HG03565 (cell line): Measurements from ENCODE around the gene BORCS6.
"Not testable (repeated sequence)": the region's sequence is repeated elsewhere in the genome, so short reads cannot be mapped to it uniquely, and the experiment has no call there.

Experiments
- ATAC-seq: cut with Tn5 transposase; IDR thresholded peaks from one replicate; pipeline ENCODE4 v1.9.1; 2021; ENCODE audit warnings: mild to moderate bottlenecking, moderate library complexity; ENCODE audit not compliant: unreplicated experiment

BORCS6 gene

DNA sequence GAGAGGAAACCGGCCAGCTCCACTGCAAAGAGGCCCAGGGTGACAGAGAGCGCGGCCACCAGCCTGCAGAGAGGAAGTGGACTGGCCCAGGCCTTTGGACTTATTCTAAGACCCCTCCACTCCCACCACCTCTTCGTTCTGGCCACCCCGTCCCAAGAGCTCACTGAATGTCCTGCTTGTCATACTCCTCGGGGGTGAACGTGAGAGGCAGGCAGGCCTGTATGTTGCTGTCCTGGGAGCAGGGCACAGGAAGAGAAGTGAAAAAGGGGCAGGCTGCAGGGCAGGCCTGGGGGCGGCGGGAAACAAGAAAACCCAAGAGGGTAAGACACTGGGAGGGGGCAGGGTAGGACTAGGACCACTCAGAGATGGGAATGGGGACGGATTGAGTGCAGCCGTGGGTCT lies 14.2 kb downstream of the BORCS6 start:
- ATAC-seq = no peak

- ATAC-seq = no peak
Measured at GRCh38 chr17:8173871-8174322, 16.1 kb downstream of the BORCS6 start.

DNA sequence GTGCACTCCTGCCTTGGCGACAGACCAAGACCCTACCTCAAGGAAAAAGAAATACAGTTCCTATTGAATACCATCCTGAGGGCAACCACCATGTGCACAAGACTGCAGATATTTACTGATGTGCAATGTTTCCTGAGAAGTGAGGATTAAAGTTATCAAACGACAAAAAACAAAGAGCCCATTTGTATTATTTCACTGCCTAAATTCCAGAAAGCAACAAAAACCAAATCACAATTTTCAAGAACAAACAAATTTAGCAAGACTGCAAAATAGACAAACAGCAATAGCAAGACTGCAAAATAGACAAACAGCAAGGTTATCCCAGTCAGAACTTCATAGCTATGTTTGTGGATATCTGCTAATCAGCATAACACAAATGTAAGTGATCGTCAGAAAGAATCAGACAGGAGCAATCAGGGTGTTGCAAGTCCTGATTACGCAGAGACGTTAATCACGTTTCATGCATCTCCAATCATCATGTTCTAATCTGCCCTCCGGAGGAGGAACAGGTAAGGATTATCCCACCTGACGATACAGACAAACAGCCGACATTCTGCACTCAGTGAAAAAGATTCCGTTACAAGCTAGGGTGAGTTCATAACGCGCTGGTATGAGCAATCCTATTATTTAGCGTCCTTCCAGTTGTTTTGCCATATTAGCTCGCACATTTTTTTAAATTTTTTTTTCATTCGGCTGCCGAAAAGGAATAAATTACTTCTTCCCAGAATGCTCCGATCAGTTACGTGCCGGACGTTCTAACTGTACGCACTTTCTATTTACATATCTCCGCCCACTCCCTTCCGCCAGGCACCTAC lies 16.7 kb downstream of the BORCS6 start:
- ATAC-seq = peak; percentile 69

GRCh38 chr17:8170186-8170585 lies 19.8 kb downstream of the BORCS6 start:
- not testable (repeated sequence) for ATAC-seq

DNA sequence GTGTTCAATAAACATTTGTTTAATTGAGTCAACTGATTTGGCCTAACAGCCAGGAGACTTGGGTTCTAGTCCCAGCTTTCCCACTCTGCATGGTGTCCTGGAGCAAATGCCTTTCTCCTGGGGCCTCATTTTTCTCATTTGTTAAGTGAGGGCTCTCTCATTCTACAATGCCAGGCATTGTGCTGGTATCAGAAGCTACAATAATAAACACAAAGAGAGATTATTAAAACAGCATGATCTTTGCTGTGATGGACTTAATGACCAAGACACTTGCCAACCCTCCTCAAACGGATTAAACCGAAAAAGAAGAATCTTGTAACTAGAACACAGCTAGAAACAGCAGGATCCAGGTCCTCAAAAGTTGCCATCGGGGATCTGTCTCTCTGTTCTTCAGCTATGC lies 22.5 kb downstream of the BORCS6 start:
- ATAC-seq = no peak

GRCh38 chr17:8166731-8167130 lies 23.2 kb downstream of the BORCS6 start:
- ATAC-seq = no peak

- ATAC-seq = no peak
Measured at GRCh38 chr17:8164815-8165131, 25.2 kb downstream of the BORCS6 start.

DNA sequence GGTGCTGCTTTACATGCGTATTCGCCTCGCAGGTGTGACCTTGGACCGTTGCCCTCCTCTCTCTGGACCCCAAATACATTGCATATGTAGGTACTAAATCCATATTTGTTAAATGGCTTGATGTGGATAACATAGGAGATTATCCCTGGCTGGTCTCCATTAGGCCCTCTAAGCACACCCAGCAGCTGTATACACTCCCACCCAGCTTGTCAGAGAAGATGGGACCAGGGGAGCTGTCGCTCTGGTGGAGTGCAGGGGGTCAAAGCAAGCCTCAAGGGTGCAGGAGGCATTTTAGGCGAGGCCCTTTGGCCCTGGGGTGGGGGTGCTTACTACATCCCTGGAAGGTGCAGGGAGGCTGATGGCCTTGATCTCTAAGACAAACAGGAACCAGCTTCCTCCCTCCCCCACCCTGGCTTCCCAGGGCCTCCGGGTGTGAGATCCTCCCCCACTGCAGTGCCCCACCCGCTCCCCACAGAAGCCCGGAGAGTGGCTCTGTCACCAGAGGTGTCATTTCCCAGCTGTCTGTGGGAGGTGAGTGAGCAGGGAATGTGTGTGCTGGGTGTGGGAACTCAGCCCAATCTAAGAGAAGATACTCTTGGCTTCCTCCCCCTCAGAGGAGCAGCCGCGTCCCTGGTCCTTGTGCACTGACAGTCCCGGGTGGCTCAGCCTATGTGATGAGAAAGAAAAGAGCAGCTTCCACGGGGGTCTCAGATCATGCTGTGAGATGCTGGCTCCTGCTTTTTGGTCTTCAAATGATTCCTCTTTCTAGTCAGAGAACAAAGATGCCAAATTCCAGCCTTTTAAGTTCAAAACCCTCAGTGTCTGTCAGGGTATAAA lies 25.8 kb downstream of the BORCS6 start:
- ATAC-seq = no peak

- no peak for ATAC-seq
Measured at GRCh38 chr17:8162997-8163977, 26.7 kb downstream of the BORCS6 start.

DNA sequence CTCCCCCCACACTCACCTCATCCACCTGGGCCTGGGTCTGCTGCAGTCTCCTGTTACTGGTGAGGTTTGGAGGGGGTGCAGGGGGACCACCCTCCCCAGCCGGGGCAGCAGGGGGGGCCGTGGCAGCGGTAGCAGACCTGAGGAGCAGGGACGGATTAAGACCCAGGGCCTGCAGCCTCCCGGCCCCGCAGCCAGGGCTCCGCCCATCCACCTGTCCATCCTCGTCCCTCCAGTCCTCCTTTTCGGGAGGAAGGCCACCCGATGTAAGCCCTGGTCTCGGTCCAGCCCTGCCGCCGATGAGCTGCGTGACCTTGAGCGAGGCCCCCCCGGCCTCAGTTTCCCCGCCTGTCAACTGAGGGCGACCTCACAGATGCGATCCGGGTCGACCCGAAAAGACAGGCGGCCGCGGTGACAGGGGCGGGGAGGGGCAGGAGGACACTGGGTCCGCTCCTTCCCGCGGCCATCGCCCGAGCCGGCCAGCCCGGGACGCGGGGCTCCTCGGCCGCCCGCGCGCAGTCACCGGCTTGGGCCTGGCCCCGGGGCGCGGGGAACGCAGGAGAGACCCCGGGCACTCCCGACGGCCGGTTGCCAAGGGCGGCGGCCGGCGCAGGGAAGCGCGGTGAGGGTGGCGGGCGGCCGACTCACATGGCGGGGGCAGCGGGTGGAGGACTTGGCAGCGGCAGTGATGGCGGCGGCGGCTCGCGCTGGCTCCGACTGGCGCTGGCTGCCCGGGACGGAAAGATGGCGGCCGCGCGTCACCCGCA lies 27.6 kb downstream of the BORCS6 start, which contains the start of gene VAMP2:
Gene VAMP2, minus strand, starts transcription at position 716 of the 764 bp plus-strand sequence. Its CDS starts 69 bp downstream, at position 647.
- no peak for ATAC-seq

GRCh38 chr17:8161289-8162232 lies 28.4 kb downstream of the BORCS6 start:
- ATAC-seq = no peak

- no peak for ATAC-seq
Measured at GRCh38 chr17:8160741-8161221, 29.2 kb downstream of the BORCS6 start.

DNA sequence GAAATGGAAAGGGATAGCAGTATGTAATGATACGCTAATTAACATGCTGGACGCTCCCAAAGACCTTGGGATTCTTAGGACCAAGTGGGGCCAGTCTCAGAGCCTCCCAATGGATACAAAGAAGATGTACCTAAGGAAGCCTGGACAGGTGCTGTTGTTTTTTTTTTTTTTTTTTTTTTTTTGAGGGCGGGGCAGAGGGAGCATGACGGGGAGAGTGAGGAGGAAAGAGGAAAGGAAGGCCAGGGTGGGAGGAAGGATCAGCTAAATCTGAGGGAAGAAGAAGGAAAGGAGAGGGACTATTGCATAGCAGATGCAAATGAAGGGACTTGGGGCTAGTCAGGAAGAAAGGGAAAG lies 29.8 kb downstream of the BORCS6 start:
- no peak for ATAC-seq

GRCh38 chr17:8159459-8160223 lies 30.3 kb downstream of the BORCS6 start:
- ATAC-seq = no peak

DNA sequence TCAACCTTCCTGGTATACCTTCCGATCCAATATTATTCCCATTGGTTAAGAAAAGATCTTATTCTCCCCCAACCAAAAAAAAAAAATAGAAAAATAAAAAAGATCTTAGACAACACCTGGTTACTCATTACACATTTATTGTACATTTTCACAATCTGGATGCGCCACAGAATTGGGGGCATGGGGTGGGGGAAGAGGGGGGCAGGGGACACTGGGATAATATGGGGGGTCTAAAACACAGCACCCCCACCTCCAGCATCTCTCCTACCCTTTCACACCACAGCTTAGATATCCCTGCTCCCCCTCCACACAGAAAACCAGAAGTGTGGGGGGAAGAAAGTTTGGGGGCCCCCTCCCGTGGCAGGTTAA lies 31.0 kb downstream of the BORCS6 start:
- no peak for ATAC-seq

- ATAC-seq = no peak
Measured at GRCh38 chr17:8158267-8159031, 31.5 kb downstream of the BORCS6 start.

GRCh38 chr17:8156246-8156992 lies 33.6 kb downstream of the BORCS6 start:
- ATAC-seq = peak; percentile 64
